ENCODE results near the gene FAM171A1.
"Not testable (repeated sequence)": the region's sequence is repeated elsewhere in the genome, so short reads cannot be mapped to it uniquely, and the experiment has no call there.

FAM171A1 gene

DNA sequence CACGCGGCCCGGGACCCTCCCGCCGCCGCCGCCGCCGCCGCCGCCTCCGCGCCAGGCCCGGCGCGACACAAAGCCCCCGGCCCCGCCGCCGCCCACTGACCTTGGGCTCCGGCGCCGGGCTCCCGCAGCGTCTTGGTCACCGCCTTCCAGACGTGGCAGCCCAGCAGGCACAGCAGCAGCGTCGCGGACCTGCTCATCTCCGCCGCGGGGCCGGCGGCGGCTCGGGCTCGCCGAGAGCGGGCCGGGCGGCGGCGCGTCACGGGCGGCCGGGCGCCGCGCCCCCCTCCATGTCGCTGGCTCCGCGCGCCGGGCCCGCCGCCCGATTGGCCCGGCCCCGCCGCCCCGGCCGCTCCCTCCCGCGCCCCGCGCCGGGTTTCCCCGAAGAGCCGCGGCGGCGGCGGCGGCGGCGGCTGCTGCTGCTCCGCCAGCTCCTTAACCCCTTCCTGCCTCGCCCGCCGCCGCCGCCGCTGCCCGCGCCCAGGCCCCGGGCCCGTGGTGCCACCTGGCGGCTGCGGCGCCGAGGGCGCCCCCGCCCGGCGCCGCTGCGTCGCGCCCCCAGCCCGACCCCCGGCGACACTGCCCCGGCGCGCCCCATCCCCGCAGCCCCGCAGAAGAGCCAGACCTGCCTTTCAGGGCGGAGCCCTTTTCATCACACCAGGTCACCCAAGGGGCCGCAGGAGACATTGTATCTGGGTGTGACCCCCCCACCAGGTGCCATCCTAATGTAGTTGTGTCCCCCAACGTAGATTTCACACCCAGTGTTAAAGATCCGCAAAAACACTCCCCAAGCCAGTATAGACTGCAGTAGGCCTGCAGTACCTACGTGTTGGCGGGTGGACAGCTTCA, at the start of gene FAM171A1:
Gene FAM171A1 (minus strand): TSS at position 434 of the 846 bp plus-strand sequence. CDS start 237 bp downstream, at position 197.
- Histone ChIP-seq H3K9me3 (ENCODE audit: severe bottlenecking) (no peaks in the 10 kb centered on the region), H3K36me3 (ENCODE audit: low read depth) (no peaks in the 10 kb centered on the region), H3K4me1 (ENCODE audit: insufficient read depth, poor library complexity, severe bottlenecking) (no peaks in the 10 kb centered on the region), H3K4me3 (ENCODE audit: severe bottlenecking) (peak within 1 kb of the TSS; percentile 94), H3K27me3 (ENCODE audit: insufficient read depth, poor library complexity, severe bottlenecking) (peaks cover 7% of the 10 kb centered on the region), H3K27ac (ENCODE audit: poor library complexity, severe bottlenecking) (peak within 1 kb of the TSS; percentile 7)
- DNase-seq (ENCODE audit: low spot score) (no peak), ATAC-seq (ENCODE audit: low read depth) (peak; percentile 63)
- TF ChIP-seq CTCF (IDR thresholded peaks at IDR 0.05; ENCODE audit: poor library complexity, severe bottlenecking) = peak; percentile 83

DNA sequence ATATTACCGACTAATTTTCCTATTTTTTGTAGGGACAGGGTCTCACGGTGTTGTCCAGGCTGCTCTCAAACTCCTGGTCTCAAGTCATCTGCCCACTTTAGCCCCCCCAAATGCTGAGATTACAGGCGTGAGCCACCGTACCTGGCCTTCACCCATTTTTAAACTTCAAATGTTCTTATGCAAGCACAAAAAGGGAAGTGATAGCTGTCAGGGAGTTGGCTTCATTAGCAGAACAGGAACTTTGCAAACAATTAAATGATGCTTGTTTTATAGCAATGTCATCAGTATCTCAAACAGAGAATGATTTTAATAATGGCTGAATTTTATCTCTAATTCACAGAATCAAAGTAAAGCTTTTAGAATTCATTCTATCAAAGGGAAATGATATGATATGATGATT, 49.8 kb upstream of the FAM171A1 start:
- Histone ChIP-seq H3K4me3 (ENCODE audit: severe bottlenecking) (no peak overlapping the region), H3K27ac (ENCODE audit: poor library complexity, severe bottlenecking) (no peak overlapping the region), H3K9me3 (ENCODE audit: severe bottlenecking) (no peaks in the 10 kb centered on the region), H3K27me3 (ENCODE audit: insufficient read depth, poor library complexity, severe bottlenecking) (no peaks in the 10 kb centered on the region), H3K4me1 (ENCODE audit: insufficient read depth, poor library complexity, severe bottlenecking) (no peaks in the 10 kb centered on the region), H3K36me3 (ENCODE audit: low read depth) (no peaks in the 10 kb centered on the region)
- ATAC-seq (ENCODE audit: low read depth) = no peak
- TF ChIP-seq CTCF (IDR thresholded peaks at IDR 0.05; ENCODE audit: poor library complexity, severe bottlenecking) = no peak
- no peak for DNase-seq (ENCODE audit: low spot score)

GRCh38 chr10:15419279-15419874, 48.3 kb upstream of the FAM171A1 start:
- H3K36me3 ChIP-seq (ENCODE audit: low read depth) = no peaks in the 10 kb centered on the region
- ATAC-seq (ENCODE audit: low read depth) (peak; percentile 42; the same call in 1 of the 3 replicates), DNase-seq (ENCODE audit: low spot score) (no peak)
- no peak overlapping the region for H3K4me3 ChIP-seq (ENCODE audit: severe bottlenecking)
- H3K4me1 ChIP-seq (ENCODE audit: insufficient read depth, poor library complexity, severe bottlenecking) = no peaks in the 10 kb centered on the region
- no peaks in the 10 kb centered on the region for H3K9me3 ChIP-seq (ENCODE audit: severe bottlenecking)
- no peak overlapping the region for H3K27ac ChIP-seq (ENCODE audit: poor library complexity, severe bottlenecking)
- TF ChIP-seq CTCF (IDR thresholded peaks at IDR 0.05; ENCODE audit: poor library complexity, severe bottlenecking) = peak; percentile 83
- H3K27me3 ChIP-seq (ENCODE audit: insufficient read depth, poor library complexity, severe bottlenecking) = no peaks in the 10 kb centered on the region

DNA sequence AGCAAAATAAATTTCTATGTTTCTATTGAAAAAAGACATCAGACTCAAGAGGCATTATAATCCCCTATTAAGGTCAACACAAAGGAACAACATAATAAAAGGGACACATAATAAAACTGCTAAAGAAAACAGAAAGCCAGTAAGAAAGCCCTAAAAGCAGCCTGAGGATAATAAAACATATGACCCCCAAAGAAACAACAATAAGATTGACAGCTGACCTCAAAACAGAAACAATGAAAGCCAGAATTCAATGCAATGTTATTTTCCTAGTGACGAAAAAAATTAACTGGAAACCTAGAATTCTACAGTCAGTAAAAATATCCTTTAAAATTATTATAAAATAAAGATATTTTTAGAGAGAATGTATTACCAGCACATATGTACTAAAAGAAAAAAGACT, 44.9 kb upstream of the FAM171A1 start:
- no peaks in the 10 kb centered on the region for H3K27me3 ChIP-seq (ENCODE audit: insufficient read depth, poor library complexity, severe bottlenecking)
- H3K4me3 ChIP-seq (ENCODE audit: severe bottlenecking) = no peak overlapping the region
- no peaks in the 10 kb centered on the region for H3K36me3 ChIP-seq (ENCODE audit: low read depth)
- no peak for DNase-seq (ENCODE audit: low spot score)
- H3K27ac ChIP-seq (ENCODE audit: poor library complexity, severe bottlenecking) = no peak overlapping the region
- H3K9me3 ChIP-seq (ENCODE audit: severe bottlenecking) = no peaks in the 10 kb centered on the region
- no peak for ATAC-seq (ENCODE audit: low read depth)
- no peaks in the 10 kb centered on the region for H3K4me1 ChIP-seq (ENCODE audit: insufficient read depth, poor library complexity, severe bottlenecking)
- no peak for TF ChIP-seq CTCF (IDR thresholded peaks at IDR 0.05; ENCODE audit: poor library complexity, severe bottlenecking)

GRCh38 chr10:15411010-15411409, 39.9 kb upstream of the FAM171A1 start:
- no peak for ATAC-seq (ENCODE audit: low read depth)
- Histone ChIP-seq H3K4me3 (ENCODE audit: severe bottlenecking) (no peak overlapping the region), H3K9me3 (ENCODE audit: severe bottlenecking) (no peaks in the 10 kb centered on the region), H3K27ac (ENCODE audit: poor library complexity, severe bottlenecking) (no peak overlapping the region), H3K27me3 (ENCODE audit: insufficient read depth, poor library complexity, severe bottlenecking) (no peaks in the 10 kb centered on the region), H3K4me1 (ENCODE audit: insufficient read depth, poor library complexity, severe bottlenecking) (no peaks in the 10 kb centered on the region), H3K36me3 (ENCODE audit: low read depth) (no peaks in the 10 kb centered on the region)
- TF ChIP-seq CTCF (IDR thresholded peaks at IDR 0.05; ENCODE audit: poor library complexity, severe bottlenecking) = no peak
- no peak for DNase-seq (ENCODE audit: low spot score)

DNA sequence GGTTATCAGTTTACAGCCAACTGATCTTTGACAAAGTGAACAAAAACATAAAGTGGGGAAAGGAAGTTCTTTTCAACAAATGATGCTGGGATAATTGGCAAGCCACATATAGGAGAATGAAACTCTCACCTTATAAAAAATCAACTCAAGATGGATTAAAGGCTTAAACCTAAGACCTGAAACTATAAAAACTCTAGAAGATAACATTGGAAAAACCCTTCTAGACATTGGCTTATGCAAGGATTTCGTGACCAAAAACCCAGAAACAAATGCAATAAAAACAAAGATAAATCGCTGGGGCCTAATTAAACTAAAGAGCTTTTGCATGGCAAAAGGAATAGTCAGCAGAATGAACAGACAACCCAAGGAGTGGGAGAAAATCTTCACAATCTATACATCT, 38.3 kb upstream of the FAM171A1 start:
- H3K27ac ChIP-seq (ENCODE audit: poor library complexity, severe bottlenecking); H3K4me3 ChIP-seq (ENCODE audit: severe bottlenecking); H3K4me1 ChIP-seq (ENCODE audit: insufficient read depth, poor library complexity, severe bottlenecking); H3K36me3 ChIP-seq (ENCODE audit: low read depth); H3K9me3 ChIP-seq (ENCODE audit: severe bottlenecking); ATAC-seq (ENCODE audit: low read depth); H3K27me3 ChIP-seq (ENCODE audit: insufficient read depth, poor library complexity, severe bottlenecking); DNase-seq (ENCODE audit: low spot score): not testable (repeated sequence)
